HFF-Myc (cell line): Measurements from ENCODE around the gene GPX3.

ENCODE experiments used
- DNase-seq: peaks from one replicate; pipeline ENCODE4 v3.0.0-alpha.2; 2011; ENCODE audit warnings: low read depth; ENCODE audit errors: extremely low read depth
- H3K4me3 ChIP-seq: replicated peaks from 2 replicates; pipeline ENCODE4 v1.5.1; 2011; ENCODE audit warnings: low read depth, mild to moderate bottlenecking, control low read depth, low read length
- CTCF ChIP-seq: IDR thresholded peaks from 2 replicates; pipeline ENCODE4 v1.5.1; 2012; ENCODE audit warnings: mild to moderate bottlenecking, low read depth, low read length, control low read depth; ENCODE audit errors: missing control alignments

The GPX3 gene

DNA sequence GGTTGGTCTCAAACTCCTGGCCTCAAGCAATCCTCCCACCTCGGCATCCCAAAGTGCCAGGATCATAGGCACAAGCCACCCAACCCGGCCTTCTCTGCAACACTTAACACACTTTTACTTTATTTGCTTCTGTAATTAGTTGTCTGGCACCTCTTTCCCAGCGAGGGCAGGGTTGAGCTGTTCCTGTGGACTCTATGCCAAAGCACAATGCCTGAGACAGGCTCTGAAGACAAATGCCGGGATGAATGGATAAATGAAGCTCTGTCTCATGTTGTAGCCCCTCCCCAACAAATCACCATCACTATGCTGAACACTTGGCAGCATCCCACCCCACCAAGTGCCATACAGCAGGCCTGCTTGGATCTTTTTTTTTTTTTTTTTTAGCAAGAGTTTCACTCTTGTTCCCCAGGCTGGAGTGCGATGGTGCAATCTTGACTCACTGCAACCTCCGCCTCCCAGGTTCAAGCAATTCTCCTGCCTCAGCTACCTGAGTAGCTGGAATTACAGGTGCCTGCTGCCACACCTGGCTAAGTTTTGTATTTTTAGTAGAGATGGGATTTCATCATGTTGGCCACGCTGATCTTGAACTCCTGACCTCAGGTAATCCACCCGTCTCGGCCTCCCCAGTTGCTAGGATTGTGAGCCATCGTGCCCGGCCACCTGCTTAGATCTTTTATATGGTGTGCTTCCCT, 21.3 kb downstream of the GPX3 start:
- no peak overlapping the region for H3K4me3 ChIP-seq
- TF ChIP-seq CTCF = no peak
- DNase-seq = no peak

GRCh38 chr5:151042453-151043093, 22.2 kb downstream of the GPX3 start:
- no peak overlapping the region for H3K4me3 ChIP-seq
- DNase-seq = no peak
- TF ChIP-seq CTCF = no peak

- H3K4me3 ChIP-seq = no peak overlapping the region
- peak; percentile 84 for TF ChIP-seq CTCF
- DNase-seq = no peak
Observed at GRCh38 chr5:151047814-151048425, 27.5 kb downstream of the GPX3 start.

GRCh38 chr5:151048526-151048925, 28.1 kb downstream of the GPX3 start:
- DNase-seq = no peak
- TF ChIP-seq CTCF = peak; percentile 35
- no peak overlapping the region for H3K4me3 ChIP-seq

DNA sequence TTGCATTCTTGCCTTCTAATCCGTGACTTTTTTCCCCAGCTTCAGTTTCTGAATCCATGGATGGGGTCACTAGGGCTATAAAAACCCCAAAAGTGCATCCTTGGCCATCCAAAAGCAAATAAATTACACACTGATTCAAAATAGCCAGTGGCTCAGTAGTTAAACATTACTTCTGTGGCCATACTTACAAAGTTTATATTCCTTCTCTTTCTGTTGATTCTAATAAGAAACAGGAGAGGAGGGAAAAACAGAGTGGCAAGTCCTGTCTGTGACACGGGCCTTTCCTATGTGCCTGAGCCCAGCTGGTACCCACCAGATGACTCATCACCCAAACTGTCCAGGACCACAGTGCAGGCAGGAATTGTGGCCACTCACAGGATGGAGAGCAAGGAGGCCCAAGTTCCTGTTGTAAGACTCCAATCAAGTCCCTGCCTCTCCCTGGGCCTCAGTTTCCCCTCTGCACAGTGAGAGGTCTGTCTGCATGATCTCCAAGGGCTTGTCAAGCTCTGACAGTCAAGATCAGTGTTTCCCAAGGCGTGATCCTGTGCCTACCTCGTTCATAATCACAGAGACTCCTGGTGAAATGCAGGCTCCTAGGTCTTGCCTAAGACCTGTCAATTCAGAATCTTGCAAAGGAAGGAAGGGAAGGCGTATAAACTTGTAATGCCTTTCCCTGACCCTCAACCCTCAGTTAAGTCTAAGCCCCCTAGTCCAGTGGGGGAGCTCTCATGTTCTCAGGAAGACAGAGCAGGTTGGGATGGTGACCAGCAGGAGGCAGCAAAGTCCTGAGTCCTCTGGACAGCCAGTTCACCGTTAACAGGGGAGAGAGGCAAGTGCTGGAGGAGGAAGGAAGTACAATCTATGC, 30.9 kb downstream of the GPX3 start:
- peak; percentile 49 for DNase-seq
- TF ChIP-seq CTCF = peak; percentile 89
- H3K4me3 ChIP-seq = no peak overlapping the region

- H3K4me3 ChIP-seq = no peak overlapping the region
- TF ChIP-seq CTCF = no peak
- DNase-seq = no peak
Observed at GRCh38 chr5:151051931-151052608, 31.7 kb downstream of the GPX3 start.
